ENCODE data around the gene ELOVL4. TPM values are rescaled to one million over a fixed set of nuclear protein-coding genes. Genes with fewer than 3 reads are reported as not detected.

ELOVL4 gene
- total RNA-seq, 1 donor from 2014 or later, result 9.0 TPM

- no peak for DNase-seq (ENCODE audit: low read depth, low spot score)
- peaks cover 33% of the 10 kb centered on the region for H3K4me1 Mint-ChIP-seq
- H3K9me3 Mint-ChIP-seq, result no peaks in the 10 kb centered on the region
- no peak overlapping the region for H3K4me3 Mint-ChIP-seq
- H3K27ac Mint-ChIP-seq (ENCODE audit: unreplicated experiment), result no peak overlapping the region
- TF ChIP-seq CTCF (conservative IDR thresholded peaks at IDR 0.05), result no peak
- H3K27me3 Mint-ChIP-seq (ENCODE audit: low read depth), result no peaks in the 10 kb centered on the region
- no peaks in the 10 kb centered on the region for H3K36me3 Mint-ChIP-seq (ENCODE audit: low read depth)
Measured at GRCh38 chr6:79872986-79873385, 74.4 kb downstream of the ELOVL4 start.

- Mint-ChIP-seq H3K27ac (ENCODE audit: unreplicated experiment) (no peak overlapping the region), H3K4me3 (no peak overlapping the region), H3K27me3 (ENCODE audit: low read depth) (no peaks in the 10 kb centered on the region), H3K36me3 (ENCODE audit: low read depth) (no peaks in the 10 kb centered on the region), H3K4me1 (peaks cover 35% of the 10 kb centered on the region), H3K9me3 (no peaks in the 10 kb centered on the region)
- no peak for DNase-seq (ENCODE audit: low read depth, low spot score)
- no peak for TF ChIP-seq CTCF (conservative IDR thresholded peaks at IDR 0.05)
Measured at GRCh38 chr6:79872303-79872702, 75.0 kb downstream of the ELOVL4 start.

- Mint-ChIP-seq H3K9me3 (no peaks in the 10 kb centered on the region), H3K4me1 (peaks cover 35% of the 10 kb centered on the region), H3K27me3 (ENCODE audit: low read depth) (no peaks in the 10 kb centered on the region), H3K4me3 (peak overlapping the region; percentile 12), H3K27ac (ENCODE audit: unreplicated experiment) (no peak overlapping the region), H3K36me3 (ENCODE audit: low read depth) (no peaks in the 10 kb centered on the region)
- peak; percentile 81 for DNase-seq (ENCODE audit: low read depth, low spot score)
- TF ChIP-seq CTCF (conservative IDR thresholded peaks at IDR 0.05), result peak; percentile 92
Measured at GRCh38 chr6:79869600-79870084, 77.7 kb downstream of the ELOVL4 start.

GRCh38 chr6:79869184-79869583 lies 78.2 kb downstream of the ELOVL4 start:
- H3K27ac Mint-ChIP-seq (ENCODE audit: unreplicated experiment), result no peak overlapping the region
- no peak for TF ChIP-seq CTCF (conservative IDR thresholded peaks at IDR 0.05)
- H3K4me3 Mint-ChIP-seq, result no peak overlapping the region
- H3K36me3 Mint-ChIP-seq (ENCODE audit: low read depth), result no peaks in the 10 kb centered on the region
- H3K4me1 Mint-ChIP-seq, result peaks cover 35% of the 10 kb centered on the region
- DNase-seq (ENCODE audit: low read depth, low spot score), result no peak
- no peaks in the 10 kb centered on the region for H3K27me3 Mint-ChIP-seq (ENCODE audit: low read depth)
- no peaks in the 10 kb centered on the region for H3K9me3 Mint-ChIP-seq

GRCh38 chr6:79868098-79868722 lies 79.1 kb downstream of the ELOVL4 start:
- H3K4me3 Mint-ChIP-seq, result no peak overlapping the region
- H3K27ac Mint-ChIP-seq (ENCODE audit: unreplicated experiment), result no peak overlapping the region
- H3K4me1 Mint-ChIP-seq, result peaks cover 35% of the 10 kb centered on the region
- no peaks in the 10 kb centered on the region for H3K36me3 Mint-ChIP-seq (ENCODE audit: low read depth)
- no peaks in the 10 kb centered on the region for H3K9me3 Mint-ChIP-seq
- peak; percentile 60 for DNase-seq (ENCODE audit: low read depth, low spot score)
- TF ChIP-seq CTCF (conservative IDR thresholded peaks at IDR 0.05), result peak; percentile 81
- H3K27me3 Mint-ChIP-seq (ENCODE audit: low read depth), result no peaks in the 10 kb centered on the region

Other genes with a start within 250 kb of the ELOVL4 start
- gene TTK, start 57.1 kb upstream of the ELOVL4 start, total RNA-seq, result 45.0 and 45.5 TPM in 2 replicates
- 24.6 and 27.0 TPM in 2 replicates for gene BCKDHB, start 159.1 kb upstream of the ELOVL4 start, total RNA-seq